GM21576 (cell line): Measurements from ENCODE around the gene ARHGAP44.
"Not testable (repeated sequence)": the region's sequence is repeated elsewhere in the genome, so short reads cannot be mapped to it uniquely, and the experiment has no call there.

Source experiments
- ATAC-seq: cut with Tn5 transposase; IDR thresholded peaks from one replicate; pipeline ENCODE4 v1.9.1; 2021; ENCODE audit warnings: mild to moderate bottlenecking, moderate library complexity; ENCODE audit not compliant: unreplicated experiment

The ARHGAP44 gene

GRCh38 chr17:12815642-12816141, 26.4 kb downstream of the ARHGAP44 start:
- ATAC-seq, result peak; percentile 99

GRCh38 chr17:12821376-12821940, 32.2 kb downstream of the ARHGAP44 start:
- no peak for ATAC-seq

GRCh38 chr17:12826431-12826830, 37.1 kb downstream of the ARHGAP44 start:
- no peak for ATAC-seq

- no peak for ATAC-seq
Measured at GRCh38 chr17:12830777-12831247, 41.5 kb downstream of the ARHGAP44 start.

GRCh38 chr17:12831839-12832238, 42.5 kb downstream of the ARHGAP44 start:
- ATAC-seq, result no peak

- ATAC-seq, result no peak
Measured at GRCh38 chr17:12839042-12839441, 49.7 kb downstream of the ARHGAP44 start.

- no peak for ATAC-seq
Measured at GRCh38 chr17:12842936-12843335, 53.6 kb downstream of the ARHGAP44 start.

- ATAC-seq, result no peak
Measured at GRCh38 chr17:12850996-12851395, 61.7 kb downstream of the ARHGAP44 start.

- ATAC-seq, result no peak
Measured at GRCh38 chr17:12851901-12852435, 62.7 kb downstream of the ARHGAP44 start.

- no peak for ATAC-seq
Measured at GRCh38 chr17:12853921-12854320, 64.6 kb downstream of the ARHGAP44 start.

- ATAC-seq, result no peak
Measured at GRCh38 chr17:12856416-12856815, 67.1 kb downstream of the ARHGAP44 start.

GRCh38 chr17:12857592-12857991, 68.3 kb downstream of the ARHGAP44 start:
- ATAC-seq, result no peak

GRCh38 chr17:12859520-12859919, 70.2 kb downstream of the ARHGAP44 start:
- peak; percentile 74 for ATAC-seq

- no peak for ATAC-seq
Measured at GRCh38 chr17:12865769-12866168, 76.5 kb downstream of the ARHGAP44 start.

GRCh38 chr17:12866244-12866643, 76.9 kb downstream of the ARHGAP44 start:
- no peak for ATAC-seq

- ATAC-seq, result no peak
Measured at GRCh38 chr17:12867726-12868125, 78.4 kb downstream of the ARHGAP44 start.

- ATAC-seq, result not testable (repeated sequence)
Measured at GRCh38 chr17:12873415-12874125, 84.3 kb downstream of the ARHGAP44 start.

GRCh38 chr17:12877953-12878669, 88.8 kb downstream of the ARHGAP44 start:
- no peak for ATAC-seq

GRCh38 chr17:12879096-12879495, 89.8 kb downstream of the ARHGAP44 start:
- ATAC-seq, result not testable (repeated sequence)

- no peak for ATAC-seq
Measured at GRCh38 chr17:12883472-12883871, 94.2 kb downstream of the ARHGAP44 start.

- ATAC-seq, result no peak
Measured at GRCh38 chr17:12887088-12887487, 97.8 kb downstream of the ARHGAP44 start.
